Measurements from ENCODE around the gene DCAKD. TPM values are rescaled to one million over a fixed set of nuclear protein-coding genes. Genes with fewer than 3 reads are reported as not detected.
A peak's percentile ranks its signal among the peaks of the same experiment; 100 is the strongest.
"Not testable (repeated sequence)": the region's sequence is repeated elsewhere in the genome, so short reads cannot be mapped to it uniquely, and the experiment has no call there.

DCAKD gene
- total RNA-seq, 1 donor from 2014 or later: 24.2 TPM

GRCh38 chr17:45073414-45074070 is 22.1 kb upstream of the DCAKD start:
- intact Hi-C loops (cut with DNase I): no loop called here
- no peak for DNase-seq (ENCODE audit: missing footprints)
- peak; percentile 78 for ATAC-seq

- intact Hi-C loops (cut with DNase I): no loop called here
- DNase-seq (ENCODE audit: missing footprints) (no peak), ATAC-seq (no peak)
Measured at GRCh38 chr17:45070809-45071208, 19.4 kb upstream of the DCAKD start.

GRCh38 chr17:45070001-45070400 is 18.6 kb upstream of the DCAKD start:
- intact Hi-C loops (cut with DNase I): no loop called here
- DNase-seq (ENCODE audit: missing footprints): no peak
- no peak for ATAC-seq

- intact Hi-C loops (cut with DNase I): no loop called here
- no peak for DNase-seq (ENCODE audit: missing footprints)
- no peak for ATAC-seq
Measured at GRCh38 chr17:45067637-45068036, 16.2 kb upstream of the DCAKD start.

GRCh38 chr17:45063198-45063597 is 11.8 kb upstream of the DCAKD start:
- DNase-seq (ENCODE audit: missing footprints) (no peak), ATAC-seq (no peak)
- intact Hi-C loops (cut with DNase I): loop anchor here (5.0 kb wide), 1 partner anchor 69 kb away; the partner anchor contains the start of gene PLCD3

GRCh38 chr17:45061606-45062205 is 10.3 kb upstream of the DCAKD start:
- DNase-seq (ENCODE audit: missing footprints) (no peak), ATAC-seq (no peak)
- intact Hi-C loops (cut with DNase I): loop anchor here (5.0 kb wide), 1 partner anchor 71 kb away; the partner anchor contains the start of gene PLCD3

GRCh38 chr17:45060797-45061605 is 9.6 kb upstream of the DCAKD start, which contains the start of gene NMT1:
TSS of gene NMT1 (plus strand) at chr17:45061317. CDS start at chr17:45061330, 13 bp downstream.
- DNase-seq (ENCODE audit: missing footprints) (peak; percentile 97), ATAC-seq (peak; percentile 97)
- intact Hi-C loops (cut with DNase I): loop anchor here (5.0 kb wide), 1 partner anchor 71 kb away; the partner anchor contains the start of gene PLCD3

GRCh38 chr17:45060382-45060796 is 9.0 kb upstream of the DCAKD start:
- ATAC-seq (peak; percentile 14), DNase-seq (ENCODE audit: missing footprints) (no peak)
- intact Hi-C loops (cut with DNase I): loop anchor here (5.0 kb wide), 1 partner anchor 72 kb away; the partner anchor contains the start of gene PLCD3

- DNase-seq (ENCODE audit: missing footprints): no peak
- intact Hi-C loops (cut with DNase I): no loop called here
- no peak for ATAC-seq
Measured at GRCh38 chr17:45052052-45052772, 780 bp upstream of the DCAKD start.

- DNase-seq (ENCODE audit: missing footprints); ATAC-seq; intact Hi-C loops (cut with DNase I): not testable (repeated sequence)
Measured at GRCh38 chr17:45051720-45052051, 254 bp upstream of the DCAKD start.

- intact Hi-C loops (cut with DNase I): no loop called here
- no peak for ATAC-seq
- no peak for DNase-seq (ENCODE audit: missing footprints)
Measured at GRCh38 chr17:45050481-45051059, 862 bp downstream of the DCAKD start.

- ATAC-seq: no peak
- intact Hi-C loops (cut with DNase I): no loop called here
- DNase-seq (ENCODE audit: missing footprints): no peak
Measured at GRCh38 chr17:45048795-45049563, 2.5 kb downstream of the DCAKD start.

GRCh38 chr17:45046537-45047125 is 4.8 kb downstream of the DCAKD start:
- ATAC-seq: no peak
- intact Hi-C loops (cut with DNase I): no loop called here

GRCh38 chr17:45043813-45044540 is 7.5 kb downstream of the DCAKD start:
- ATAC-seq: no peak
- no peak for DNase-seq (ENCODE audit: missing footprints)
- intact Hi-C loops (cut with DNase I): loop anchor here (5.0 kb wide), 1 partner anchor 267 kb away; no protein-coding TSS in a partner anchor

More at GRCh38 chr17:45046537-45047125, 4.8 kb downstream of the DCAKD start:
- no peak for DNase-seq (ENCODE audit: missing footprints)

GRCh38 chr17:45042346-45043120 is 8.9 kb downstream of the DCAKD start:
- intact Hi-C loops (cut with DNase I): loop anchor here (5.0 kb wide), 1 partner anchor 265 kb away; no protein-coding TSS in a partner anchor
- ATAC-seq (no peak), DNase-seq (ENCODE audit: missing footprints) (no peak)

GRCh38 chr17:45040459-45040858 is 11.0 kb downstream of the DCAKD start:
- no peak for DNase-seq (ENCODE audit: missing footprints)
- intact Hi-C loops (cut with DNase I): loop anchor here (5.0 kb wide), 1 partner anchor 263 kb away; no protein-coding TSS in a partner anchor

More at GRCh38 chr17:45040459-45040858, 11.0 kb downstream of the DCAKD start:
- no peak for ATAC-seq

Data from Right ventricle myocardium inferior (tissue), 1 donor.